Breast epithelium (tissue), 4 donors: ENCODE results near the gene TSSK1B. TPM values are rescaled to one million over a fixed set of nuclear protein-coding genes. Genes with fewer than 3 reads are reported as not detected.

Experiments
- DNase-seq, 2 donors: peaks; one replicate each; pipeline ENCODE4 v3.0.0-alpha.2; 2019; ENCODE audit warnings: low spot score in 2 of 2
- H3K27ac ChIP-seq, 2 donors: fragments of 200-600 bp; sonication (generic) in 1 of 2; one replicate each; pipeline ENCODE4 v1.5.1; 2016 to 2019; ENCODE audit warnings: mild to moderate bottlenecking in 1 of 2
- H3K27me3 ChIP-seq, 2 donors: fragments of 200-600 bp; sonication (generic) in 1 of 2; one replicate each; pipeline versions ENCODE4 v1.5.1 to v1.6.0; 2017 to 2019; ENCODE audit warnings: control low read depth in 1 of 2, mild to moderate bottlenecking in 1 of 2
- H3K36me3 ChIP-seq: fragments of 200-600 bp; one replicate; pipeline ENCODE4 v1.5.1; 2019
- H3K4me1 ChIP-seq, 2 donors: fragments of 200-600 bp; sonication (generic); one replicate each; pipeline ENCODE4 v1.5.1; 2016 to 2019; ENCODE audit warnings: control low read depth in 1 of 2
- H3K4me3 ChIP-seq, 3 donors: fragments of 200-600 bp; sonication (generic); 1 replicate in 2 of 3; 2 replicates in 1 of 3; pipeline ENCODE4 v1.5.1; 2016 to 2019; ENCODE audit warnings: mild to moderate bottlenecking in 3 of 3, moderate library complexity in 2 of 3
- H3K9me3 ChIP-seq, 2 donors: fragments of 200-600 bp; sonication (generic) in 1 of 2; one replicate each; pipeline ENCODE4 v1.5.1; 2016 to 2019; ENCODE audit warnings: control low read depth in 1 of 2
- CTCF ChIP-seq, 3 donors: fragments of 450-650 bp; IDR thresholded peaks; one replicate each; pipeline ENCODE4 v1.5.1; 2016 to 2017; ENCODE audit warnings: antibody characterized with exemption in 3 of 3, mild to moderate bottlenecking in 3 of 3, moderate library complexity in 3 of 3
- POLR2A ChIP-seq: fragments of 450-650 bp; IDR thresholded peaks from one replicate; pipeline ENCODE4 v1.6.1; 2016; ENCODE audit warnings: antibody characterized with exemption, mild to moderate bottlenecking, moderate library complexity
- POLR2AphosphoS5 ChIP-seq, 3 donors: sonication (generic); formaldehyde crosslinking; IDR thresholded peaks; one replicate each; pipeline ENCODE4 v1.6.1; 2017; ENCODE audit warnings: antibody characterized with exemption in 3 of 3
- intact Hi-C: fragments of 100-400 bp; cut with DNase I; formaldehyde crosslinking; loops from one replicate; pipeline ENCODE4 v1.15.1; 2023; ENCODE audit warnings: low total_unique reads
- total RNA-seq, 3 donors: library from RNA; depleted of rRNA; stranded (reverse); fragments of >200 nt; gene quantifications; one replicate each; pipeline ENCODE4 v1.1.0, GENCODE V29; 2016

The TSSK1B gene
- total RNA-seq, 3 donors from 2014 or later = 0.32 to 0.73 (median 0.33) TPM

- Histone ChIP-seq H3K4me1 (no peaks in the 10 kb centered on the region), H3K27ac (no peak overlapping the region), H3K36me3 (no peaks in the 10 kb centered on the region), H3K9me3 (no peaks in the 10 kb centered on the region), H3K4me3 (no peak overlapping the region), H3K27me3 (no peaks in the 10 kb centered on the region)
- intact Hi-C loops = no loop called here
- TF ChIP-seq POLR2A = no peak
- TF ChIP-seq CTCF (IDR thresholded peaks at IDR 0.05) = no peak
- TF ChIP-seq POLR2AphosphoS5 (IDR thresholded peaks at IDR 0.05) = no peak
- DNase-seq = no peak
Measured at GRCh38 chr5:113452941-113453340, 18.2 kb upstream of the TSSK1B start.

GRCh38 chr5:113451797-113452196 is 17.0 kb upstream of the TSSK1B start:
- Histone ChIP-seq H3K27me3 (no peaks in the 10 kb centered on the region), H3K27ac (no peak overlapping the region), H3K4me3 (no peak overlapping the region), H3K4me1 (no peaks in the 10 kb centered on the region), H3K9me3 (no peaks in the 10 kb centered on the region), H3K36me3 (no peaks in the 10 kb centered on the region)
- no peak for DNase-seq
- intact Hi-C loops = no loop called here
- TF ChIP-seq POLR2AphosphoS5 (IDR thresholded peaks at IDR 0.05) (no peak), CTCF (IDR thresholded peaks at IDR 0.05) (no peak), POLR2A (no peak)

GRCh38 chr5:113450929-113451328 is 16.1 kb upstream of the TSSK1B start:
- no peaks in the 10 kb centered on the region for H3K27me3 ChIP-seq
- DNase-seq = no peak
- H3K27ac ChIP-seq = no peak overlapping the region
- H3K4me3 ChIP-seq = no peak overlapping the region
- no peaks in the 10 kb centered on the region for H3K4me1 ChIP-seq
- no peak for TF ChIP-seq CTCF (IDR thresholded peaks at IDR 0.05)
- no peak for TF ChIP-seq POLR2AphosphoS5 (IDR thresholded peaks at IDR 0.05)
- no peak for TF ChIP-seq POLR2A
- H3K36me3 ChIP-seq = no peaks in the 10 kb centered on the region
- no peaks in the 10 kb centered on the region for H3K9me3 ChIP-seq
- intact Hi-C loops = no loop called here

- intact Hi-C loops = no loop called here
- Histone ChIP-seq H3K9me3 (peaks cover 0 to 4% of the 10 kb centered on the region in 2 donors), H3K27ac (no peak overlapping the region), H3K4me1 (no peaks in the 10 kb centered on the region), H3K4me3 (no peak overlapping the region), H3K27me3 (no peaks in the 10 kb centered on the region), H3K36me3 (no peaks in the 10 kb centered on the region)
- DNase-seq = no peak
- no peak for TF ChIP-seq POLR2A
- no peak for TF ChIP-seq CTCF (IDR thresholded peaks at IDR 0.05)
- TF ChIP-seq POLR2AphosphoS5 (IDR thresholded peaks at IDR 0.05) = no peak
Measured at GRCh38 chr5:113450462-113450861, 15.7 kb upstream of the TSSK1B start.

- intact Hi-C loops = no loop called here
- H3K36me3 ChIP-seq = no peaks in the 10 kb centered on the region
- no peak for DNase-seq
- H3K4me1 ChIP-seq = no peaks in the 10 kb centered on the region
- H3K27ac ChIP-seq = no peak overlapping the region
- peaks cover 0 to 4% of the 10 kb centered on the region in 2 donors for H3K9me3 ChIP-seq
- TF ChIP-seq CTCF (IDR thresholded peaks at IDR 0.05) (no peak), POLR2AphosphoS5 (IDR thresholded peaks at IDR 0.05) (no peak), POLR2A (no peak)
- no peak overlapping the region for H3K4me3 ChIP-seq
- no peaks in the 10 kb centered on the region for H3K27me3 ChIP-seq
Measured at GRCh38 chr5:113448252-113448651, 13.5 kb upstream of the TSSK1B start.
